ENCODE measurements around the gene GRID1.
"Not testable (repeated sequence)": the region's sequence is repeated elsewhere in the genome, so short reads cannot be mapped to it uniquely, and the experiment has no call there.

GRID1 gene

GRCh38 chr10:86117051-86117450 lies 249.5 kb downstream of the GRID1 start:
- DNase-seq (ENCODE audit: low read depth in 1 of 2, low spot score in 1 of 2) = no peak

GRCh38 chr10:86113983-86114382 lies 252.6 kb downstream of the GRID1 start:
- DNase-seq (ENCODE audit: low read depth in 1 of 2, low spot score in 1 of 2) = no peak

GRCh38 chr10:86113501-86113900 lies 253.1 kb downstream of the GRID1 start:
- DNase-seq (ENCODE audit: low read depth in 1 of 2, low spot score in 1 of 2) = no peak

GRCh38 chr10:86113044-86113443 lies 253.6 kb downstream of the GRID1 start:
- no peak for DNase-seq (ENCODE audit: low read depth in 1 of 2, low spot score in 1 of 2)

- DNase-seq (ENCODE audit: low read depth in 1 of 2, low spot score in 1 of 2) = no peak
These were observed 254.6 kb downstream of the GRID1 start for GRCh38 chr10:86111902-86112545.

GRCh38 chr10:86110156-86110786 lies 256.3 kb downstream of the GRID1 start:
- DNase-seq (ENCODE audit: low read depth in 1 of 2, low spot score in 1 of 2) = no peak

- DNase-seq (ENCODE audit: low read depth in 1 of 2, low spot score in 1 of 2) = no peak
These were observed 257.2 kb downstream of the GRID1 start for GRCh38 chr10:86109421-86109820.

- DNase-seq (ENCODE audit: low read depth in 1 of 2, low spot score in 1 of 2) = no peak
These were observed 257.9 kb downstream of the GRID1 start for GRCh38 chr10:86108696-86109095.

- DNase-seq (ENCODE audit: low read depth in 1 of 2, low spot score in 1 of 2) = not testable (repeated sequence)
These were observed 258.8 kb downstream of the GRID1 start for GRCh38 chr10:86107611-86108310.

- no peak for DNase-seq (ENCODE audit: low read depth in 1 of 2, low spot score in 1 of 2)
These were observed 259.5 kb downstream of the GRID1 start for GRCh38 chr10:86107131-86107530.

GRCh38 chr10:86106616-86107015 lies 260.0 kb downstream of the GRID1 start:
- DNase-seq (ENCODE audit: low read depth in 1 of 2, low spot score in 1 of 2) = no peak

GRCh38 chr10:86105640-86106039 lies 261.0 kb downstream of the GRID1 start:
- no peak for DNase-seq (ENCODE audit: low read depth in 1 of 2, low spot score in 1 of 2)

GRCh38 chr10:86105181-86105580 lies 261.4 kb downstream of the GRID1 start:
- DNase-seq (ENCODE audit: low read depth in 1 of 2, low spot score in 1 of 2) = no peak

GRCh38 chr10:86104611-86105145 lies 261.9 kb downstream of the GRID1 start:
- no peak for DNase-seq (ENCODE audit: low read depth in 1 of 2, low spot score in 1 of 2)

GRCh38 chr10:86104156-86104555 lies 262.4 kb downstream of the GRID1 start:
- DNase-seq (ENCODE audit: low read depth in 1 of 2, low spot score in 1 of 2) = no peak

- DNase-seq (ENCODE audit: low read depth in 1 of 2, low spot score in 1 of 2) = no peak
These were observed 263.0 kb downstream of the GRID1 start for GRCh38 chr10:86103391-86104101.

- DNase-seq (ENCODE audit: low read depth in 1 of 2, low spot score in 1 of 2) = no peak
These were observed 264.1 kb downstream of the GRID1 start for GRCh38 chr10:86102451-86102850.

- DNase-seq (ENCODE audit: low read depth in 1 of 2, low spot score in 1 of 2) = no peak
These were observed 264.6 kb downstream of the GRID1 start for GRCh38 chr10:86102031-86102430.

GRCh38 chr10:86100581-86101061 lies 266.0 kb downstream of the GRID1 start:
- DNase-seq (ENCODE audit: low read depth in 1 of 2, low spot score in 1 of 2) = no peak

- no peak for DNase-seq (ENCODE audit: low read depth in 1 of 2, low spot score in 1 of 2)
These were observed 266.9 kb downstream of the GRID1 start for GRCh38 chr10:86099542-86100334.
